ENCODE results near the gene MYO1C.

Gene MYO1C

DNA sequence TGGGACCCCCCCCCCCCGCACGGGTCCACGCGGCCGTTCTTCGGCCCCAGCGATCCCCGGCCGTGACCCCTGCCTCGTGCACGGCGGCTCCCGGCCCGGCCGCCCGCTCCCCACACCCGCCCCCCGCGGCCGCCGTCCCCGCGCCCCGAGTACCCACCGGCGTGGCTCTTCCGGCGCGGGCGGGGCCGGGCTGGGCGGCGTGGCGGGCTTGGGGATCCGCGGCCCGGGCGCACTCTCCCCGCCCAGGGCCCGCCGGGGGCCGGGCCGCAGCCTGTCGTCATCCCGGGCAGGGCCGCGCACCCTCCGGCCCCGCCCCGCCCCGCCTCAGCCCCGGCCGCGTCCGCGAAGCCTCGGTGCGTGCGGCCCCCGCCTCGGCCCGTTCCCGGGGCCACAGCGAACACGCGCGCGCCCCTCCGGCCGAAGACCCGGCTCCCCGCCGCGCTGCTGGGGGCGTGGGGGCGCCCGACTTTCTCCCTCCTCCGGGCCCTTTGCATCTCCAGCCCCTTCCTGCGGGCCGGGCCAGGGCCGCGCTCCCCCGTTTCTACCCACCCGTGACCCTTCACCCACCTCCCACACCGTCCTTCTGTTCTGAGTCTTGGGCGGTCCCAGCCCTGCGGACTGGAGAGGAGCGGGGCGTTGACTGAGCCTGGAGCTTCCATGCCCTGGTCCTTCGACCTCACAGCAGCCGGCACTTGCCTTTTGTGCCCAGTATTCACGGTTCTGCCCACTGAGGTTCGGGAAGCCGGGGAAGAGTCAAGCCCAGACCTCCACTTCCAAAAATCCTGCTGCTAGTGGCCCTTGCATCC is 840 bp downstream of the MYO1C start:
- Histone ChIP-seq H3K4me1 (peaks cover 59 to 70% (median 67%) of the 10 kb centered on the region in 10 experiments), H3K4me3 (peak overlapping the region; percentile 68 to 85 (median 74)), H3K27ac (peak overlapping the region; percentile 50 to 81 (median 70); a peak in 21 of 22 replicates), H4K20me1 (peaks cover 0 to 58% (median 34%) of the 10 kb centered on the region in 11 experiments; a peak in 18 of 22 replicates), H3K9ac (peak overlapping the region; percentile 73 to 83 (median 80)), H3K36me3 (peaks cover 0 to 21% (median 13%) of the 10 kb centered on the region in 11 experiments; a peak in 11 of 22 replicates), H3K4me2 (peak overlapping the region; percentile 94 to 99 (median 99)), H3K9me3 (replicated peaks in 1 of 11) (no peaks in the 10 kb centered on the region), H3K27me3 (peaks cover 0 to 19% (median 11%) of the 10 kb centered on the region in 11 experiments; a peak in 13 of 22 replicates)
- no peak for TF ChIP-seq Cebpa-rat (IDR thresholded peaks at IDR 0.05)

DNA sequence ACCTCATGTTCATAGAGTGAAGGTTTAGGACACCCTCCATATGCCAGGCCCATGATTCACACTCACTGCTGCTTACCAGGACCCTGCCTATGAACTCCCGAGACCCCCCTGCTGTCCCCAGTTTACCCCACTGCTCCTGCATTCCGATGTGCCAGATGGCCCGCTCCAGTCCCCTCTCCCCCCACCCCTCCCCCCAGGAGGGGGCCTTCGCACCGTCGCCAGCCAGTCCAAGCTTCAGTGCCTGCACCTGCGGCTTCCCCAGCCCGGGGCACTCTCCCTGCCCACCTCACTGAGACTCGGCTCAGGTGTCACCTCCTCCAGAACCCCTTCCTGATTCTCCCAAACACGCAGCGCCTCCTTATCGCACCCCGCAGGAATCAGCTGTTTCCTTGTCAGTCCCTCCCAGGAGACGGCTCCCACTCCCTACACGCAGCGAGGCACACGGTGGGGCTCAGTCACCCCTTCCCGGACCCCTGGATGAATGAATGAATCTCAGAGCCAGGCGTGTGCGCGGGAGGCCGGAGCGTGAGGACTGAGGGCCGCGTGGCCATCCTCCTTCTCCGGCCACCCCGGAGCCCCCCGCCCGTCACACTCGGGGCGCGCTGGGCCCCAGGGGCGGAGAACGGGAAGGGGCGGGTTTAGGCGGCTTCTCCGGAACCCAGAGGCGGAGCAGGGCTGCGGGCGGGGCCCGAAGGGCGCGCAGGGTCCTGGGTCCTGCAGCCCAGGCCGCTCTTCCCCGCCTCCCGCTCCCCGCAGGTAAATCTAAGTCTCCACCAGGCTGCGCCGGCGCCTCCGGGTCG is 1.6 kb downstream of the MYO1C start:
- Histone ChIP-seq H3K36me3 (peaks cover 0 to 13% (median 5%) of the 10 kb centered on the region in 11 experiments; a peak in 10 of 22 replicates), H3K9me3 (replicated peaks in 1 of 11) (no peaks in the 10 kb centered on the region), H3K27me3 (peaks cover 0 to 26% (median 11%) of the 10 kb centered on the region in 11 experiments; a peak in 13 of 22 replicates), H3K9ac (peak overlapping the region; percentile 73 to 83 (median 80)), H3K4me2 (peak overlapping the region; percentile 94 to 99 (median 99)), H4K20me1 (peaks cover 0 to 56% (median 33%) of the 10 kb centered on the region in 11 experiments; a peak in 17 of 22 replicates), H3K27ac (peak overlapping the region; percentile 50 to 81 (median 70); a peak in 21 of 22 replicates), H3K4me3 (peak overlapping the region; percentile 68 to 85 (median 74)), H3K4me1 (peaks cover 65 to 77% (median 75%) of the 10 kb centered on the region in 10 experiments)
- TF ChIP-seq Cebpa-rat (IDR thresholded peaks at IDR 0.05), result no peak

DNA sequence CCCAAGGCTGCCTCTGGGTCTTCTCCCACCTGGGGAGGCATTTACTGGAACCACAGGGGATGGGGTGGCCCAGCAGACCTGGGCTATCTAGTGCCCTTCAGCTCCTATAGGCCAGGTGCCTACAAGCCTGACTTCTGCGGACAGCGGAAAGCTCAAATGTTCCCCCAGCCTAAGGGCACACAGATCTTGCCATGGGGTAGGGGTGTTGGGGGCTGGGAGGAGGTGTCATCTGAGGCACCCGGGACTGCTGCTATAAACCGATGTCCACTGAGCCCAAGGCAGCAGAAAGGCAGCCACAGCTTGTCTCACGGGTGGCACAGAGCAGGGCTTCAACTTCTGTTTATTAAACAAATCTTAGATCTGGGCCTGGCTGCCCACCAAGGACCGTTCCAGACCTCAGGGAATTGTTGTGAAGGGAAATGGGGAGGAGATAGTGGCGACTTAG is 3.6 kb downstream of the MYO1C start:
- peak overlapping the region in 6 of 10 experiments; percentile 62 to 80 (median 68); a peak in 10 of 20 replicates for H3K4me3 ChIP-seq
- no peak for TF ChIP-seq Cebpa-rat (IDR thresholded peaks at IDR 0.05)
- no peaks in the 10 kb centered on the region for H3K9me3 ChIP-seq (replicated peaks in 1 of 11)
- H3K4me2 ChIP-seq, result peak overlapping the region; percentile 90 to 99 (median 98)
- peak overlapping the region in 1 of 11 experiments; percentile 83; a peak in 2 of 22 replicates for H3K27ac ChIP-seq
- H3K4me1 ChIP-seq, result peaks cover 59 to 91% (median 86%) of the 10 kb centered on the region in 10 experiments
- peaks cover 0 to 26% (median 11%) of the 10 kb centered on the region in 11 experiments; a peak in 13 of 22 replicates for H3K27me3 ChIP-seq
- H4K20me1 ChIP-seq, result peaks cover 0 to 56% (median 31%) of the 10 kb centered on the region in 11 experiments; a peak in 18 of 22 replicates
- H3K36me3 ChIP-seq, result peaks cover 0 to 5% (median 0%) of the 10 kb centered on the region in 11 experiments; a peak in 1 of 22 replicates
- peak overlapping the region in 7 of 11 experiments; percentile 83 to 91 (median 83); a peak in 7 of 22 replicates for H3K9ac ChIP-seq

DNA sequence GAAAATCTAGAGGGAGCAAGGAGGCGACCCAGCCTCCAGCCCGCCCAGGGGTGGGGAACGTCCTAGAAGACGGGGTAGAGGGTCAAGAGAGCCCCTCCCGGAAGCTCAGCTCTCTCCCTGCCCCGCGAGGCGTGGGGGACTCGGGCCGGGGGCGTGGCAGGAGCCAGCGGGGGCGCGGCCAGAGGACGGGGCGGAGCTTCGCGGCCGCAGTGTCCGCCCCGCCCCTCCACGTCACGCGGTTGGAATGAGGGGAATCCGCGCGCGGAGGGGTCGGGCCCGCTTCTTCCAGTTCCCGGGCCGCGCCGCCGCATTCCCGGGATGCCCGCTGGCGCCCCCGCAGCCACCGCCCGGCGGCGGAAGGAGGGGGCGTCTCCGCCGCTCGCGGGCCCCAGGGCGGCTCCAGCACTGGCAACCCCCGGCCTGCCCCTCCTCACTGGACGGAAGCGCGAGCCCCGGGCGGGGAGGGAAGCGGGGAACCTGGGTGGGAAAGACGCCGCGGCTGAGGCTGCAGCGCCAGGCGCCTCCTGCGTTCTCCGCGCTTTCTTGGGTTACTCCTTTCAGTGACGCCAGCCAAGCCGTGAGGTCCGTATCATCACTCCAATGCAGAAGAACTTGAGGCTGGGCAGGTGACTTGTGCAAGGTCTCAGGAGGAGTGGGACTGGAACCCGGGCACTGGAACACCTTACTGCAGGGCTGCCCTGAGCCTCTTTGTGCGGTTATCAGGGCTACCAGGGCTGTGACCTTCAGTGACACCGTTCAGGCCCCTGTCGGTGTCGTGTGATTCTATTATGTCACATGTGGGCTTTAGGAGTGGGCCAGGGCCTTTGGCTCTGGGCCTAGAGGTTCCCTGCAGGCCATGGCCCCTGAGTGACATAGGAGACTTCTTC is 4.3 kb downstream of the MYO1C start:
- peak overlapping the region; percentile 43 to 91 (median 82); a peak in 21 of 22 replicates for H3K27ac ChIP-seq
- peak overlapping the region; percentile 90 to 99 (median 98) for H3K4me2 ChIP-seq
- H3K4me1 ChIP-seq, result peaks cover 52 to 89% (median 81%) of the 10 kb centered on the region in 10 experiments
- no peaks in the 10 kb centered on the region for H3K9me3 ChIP-seq (replicated peaks in 1 of 11)
- H3K9ac ChIP-seq, result peak overlapping the region; percentile 68 to 91 (median 83); a peak in 21 of 22 replicates
- no peak for TF ChIP-seq Cebpa-rat (IDR thresholded peaks at IDR 0.05)
- H3K4me3 ChIP-seq, result peak overlapping the region; percentile 60 to 80 (median 68)
- H3K36me3 ChIP-seq, result peaks cover 0 to 11% (median 0%) of the 10 kb centered on the region in 11 experiments; a peak in 6 of 22 replicates
- peaks cover 0 to 26% (median 11%) of the 10 kb centered on the region in 11 experiments; a peak in 13 of 22 replicates for H3K27me3 ChIP-seq
- peaks cover 0 to 52% (median 32%) of the 10 kb centered on the region in 11 experiments; a peak in 18 of 22 replicates for H4K20me1 ChIP-seq

DNA sequence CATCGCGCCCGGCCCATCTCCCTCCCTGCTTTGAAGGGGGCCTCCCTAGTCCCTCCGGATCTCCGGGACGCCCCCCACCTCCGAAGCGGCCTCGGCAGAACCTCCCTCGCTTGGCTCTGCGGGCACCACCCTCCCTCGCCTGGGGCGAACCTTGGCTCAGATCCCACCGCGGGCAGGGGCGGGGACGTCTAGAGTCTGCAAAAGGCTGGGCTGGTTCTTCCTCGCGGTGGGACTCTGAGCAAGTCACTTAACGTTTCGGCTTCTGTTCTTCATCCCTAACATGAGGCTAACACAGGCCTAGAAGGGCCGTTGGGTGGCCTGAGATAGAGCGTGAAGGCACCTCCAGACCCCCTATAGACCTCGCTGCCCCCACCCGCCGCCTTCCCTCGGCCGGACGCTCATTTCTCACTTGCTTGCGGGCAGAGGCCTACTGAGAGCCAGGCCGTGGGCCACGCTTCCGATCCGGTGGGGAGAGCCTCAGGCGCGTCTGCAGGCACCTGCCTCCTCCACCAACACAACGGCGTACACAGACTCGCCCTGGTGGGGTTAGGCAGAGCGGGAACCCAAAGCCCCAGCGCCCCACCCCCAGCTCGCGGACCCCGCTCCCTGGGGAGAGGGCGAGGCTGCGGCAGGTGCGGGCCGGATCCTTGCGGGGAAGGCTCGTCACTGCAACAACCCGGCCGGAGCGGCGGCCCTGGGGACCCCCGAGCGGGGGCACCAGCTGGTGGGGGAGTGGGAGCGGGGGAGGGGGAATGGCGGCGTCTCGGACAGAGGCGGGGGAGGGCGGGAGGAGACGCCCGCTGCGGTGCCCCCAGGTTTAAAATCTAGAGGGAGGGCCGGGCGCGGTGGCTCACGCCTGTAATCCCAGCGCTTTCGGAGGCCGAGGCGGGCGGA is 5.4 kb downstream of the MYO1C start:
- H4K20me1 ChIP-seq, result peaks cover 0 to 43% (median 20%) of the 10 kb centered on the region in 11 experiments; a peak in 19 of 22 replicates
- peaks cover 0 to 17% (median 4%) of the 10 kb centered on the region in 11 experiments; a peak in 11 of 22 replicates for H3K27me3 ChIP-seq
- peaks cover 0 to 19% (median 0%) of the 10 kb centered on the region in 11 experiments; a peak in 10 of 22 replicates for H3K36me3 ChIP-seq
- H3K4me1 ChIP-seq, result peaks cover 41 to 78% (median 69%) of the 10 kb centered on the region in 10 experiments
- H3K9ac ChIP-seq, result peak overlapping the region; percentile 68 to 91 (median 83)
- H3K9me3 ChIP-seq (replicated peaks in 1 of 11), result no peaks in the 10 kb centered on the region
- H3K4me3 ChIP-seq, result peak overlapping the region; percentile 62 to 80 (median 68)
- peak overlapping the region; percentile 90 to 99 (median 98) for H3K4me2 ChIP-seq
- H3K27ac ChIP-seq, result peak overlapping the region; percentile 73 to 91 (median 84); a peak in 21 of 22 replicates
- TF ChIP-seq Cebpa-rat (IDR thresholded peaks at IDR 0.05), result no peak

DNA sequence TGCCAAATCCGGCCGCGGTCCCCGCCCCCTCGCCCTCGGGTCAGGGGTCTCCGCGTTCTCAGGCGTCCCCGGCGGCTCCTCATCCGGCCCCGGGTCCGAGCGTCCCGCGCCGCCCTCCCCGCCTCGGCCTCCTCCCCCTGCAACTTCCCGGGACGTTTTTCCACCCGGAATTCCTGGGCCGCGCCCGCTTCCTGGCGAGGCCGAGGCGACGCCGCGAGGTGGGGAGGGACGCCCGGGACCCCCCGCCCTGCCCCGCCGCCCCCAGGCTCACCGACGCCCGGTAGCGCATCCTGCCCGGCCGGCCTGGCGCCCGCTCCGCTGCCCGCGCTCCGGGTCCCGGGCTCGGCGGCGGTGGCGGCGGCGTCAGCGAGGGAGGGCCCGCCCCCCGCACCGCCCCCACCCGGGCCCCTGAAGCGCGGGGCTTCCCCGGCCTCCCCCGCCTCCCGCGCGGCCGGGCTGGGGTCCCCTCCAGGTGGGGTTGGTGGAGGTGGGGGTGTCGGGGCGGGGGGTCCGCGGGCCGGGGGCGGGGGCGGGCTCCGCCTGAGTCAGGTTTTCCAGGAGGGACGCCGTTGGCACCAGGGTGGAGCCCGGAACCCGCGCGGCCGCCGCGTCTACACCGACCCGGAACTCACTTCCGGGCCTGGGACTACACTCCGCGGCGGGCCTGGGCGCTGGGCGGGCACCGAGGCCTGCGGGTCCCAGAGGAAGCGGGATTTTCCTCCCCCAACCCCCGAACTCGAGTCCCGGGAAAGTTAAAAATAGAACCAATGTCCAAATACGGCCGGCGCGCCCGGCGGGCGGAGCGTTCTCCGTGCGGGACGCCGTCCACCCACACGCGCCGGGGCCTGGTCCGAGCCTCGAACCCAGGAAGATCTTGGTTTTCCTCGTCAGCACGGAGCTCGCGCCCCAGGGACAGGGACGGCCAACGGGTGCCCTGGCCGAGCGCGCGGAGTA is 6.8 kb downstream of the MYO1C start:
- Histone ChIP-seq H3K9ac (peak overlapping the region; percentile 73 to 91 (median 83)), H3K4me1 (peaks cover 38 to 70% (median 61%) of the 10 kb centered on the region in 10 experiments), H3K27ac (peak overlapping the region; percentile 73 to 91 (median 84)), H3K4me2 (peak overlapping the region; percentile 93 to 99 (median 99)), H4K20me1 (peaks cover 5 to 56% (median 26%) of the 10 kb centered on the region in 11 experiments; a peak in 19 of 22 replicates), H3K9me3 (replicated peaks in 1 of 11) (no peaks in the 10 kb centered on the region), H3K36me3 (peaks cover 0 to 33% (median 9%) of the 10 kb centered on the region in 11 experiments; a peak in 16 of 22 replicates), H3K27me3 (peaks cover 0 to 13% (median 0%) of the 10 kb centered on the region in 11 experiments; a peak in 7 of 22 replicates), H3K4me3 (peak overlapping the region; percentile 62 to 80 (median 69))
- TF ChIP-seq Cebpa-rat (IDR thresholded peaks at IDR 0.05), result no peak
